HG02852 (cell line): ENCODE data around the gene CCSAP.
"Not testable (repeated sequence)": the region's sequence is repeated elsewhere in the genome, so short reads cannot be mapped to it uniquely, and the experiment has no call there.

Source experiments
- ATAC-seq: cut with Tn5 transposase; IDR thresholded peaks from one replicate; pipeline ENCODE4 v1.9.1; 2021; ENCODE audit warnings: mild to moderate bottlenecking, moderate library complexity; ENCODE audit not compliant: unreplicated experiment

Gene CCSAP

DNA sequence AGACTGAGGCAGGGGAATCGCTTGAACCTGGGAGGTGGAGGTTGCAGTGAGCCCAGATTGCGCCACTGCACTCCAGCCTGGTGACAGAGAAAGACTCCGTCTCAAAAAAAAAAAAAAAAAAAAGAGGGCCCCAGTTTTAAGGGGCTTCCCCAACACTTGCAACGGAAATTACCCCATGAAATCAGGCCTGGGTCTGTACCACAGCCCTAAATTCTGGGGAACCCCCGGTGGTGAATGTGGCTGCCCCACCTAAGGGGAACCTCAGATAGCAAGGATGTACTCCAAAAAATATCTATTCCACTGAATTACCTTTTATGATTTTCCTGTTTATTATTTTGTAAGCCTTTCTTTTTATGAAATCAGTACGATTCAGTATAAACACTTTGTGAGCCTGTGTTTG is 15.1 kb downstream of the CCSAP start:
- ATAC-seq = not testable (repeated sequence)

DNA sequence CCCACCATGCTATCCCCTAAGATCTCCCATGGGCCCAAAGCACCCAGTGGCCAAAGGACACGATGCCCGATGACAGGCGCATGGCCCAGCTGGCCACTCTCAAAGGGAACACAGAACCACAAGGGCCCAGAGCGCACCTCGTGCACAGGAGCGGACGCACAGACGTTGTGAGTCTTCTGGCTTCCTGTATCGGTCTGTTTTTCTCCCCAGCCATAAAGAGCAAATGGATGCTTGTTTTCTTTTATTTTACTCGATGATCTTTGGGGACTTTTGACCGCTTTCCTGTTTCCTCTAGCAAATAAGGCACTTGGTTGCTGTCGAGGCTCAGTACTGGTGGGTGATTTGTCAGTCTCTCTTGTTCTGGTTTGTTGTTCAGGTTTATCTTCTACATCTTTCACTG is 16.2 kb downstream of the CCSAP start:
- no peak for ATAC-seq

DNA sequence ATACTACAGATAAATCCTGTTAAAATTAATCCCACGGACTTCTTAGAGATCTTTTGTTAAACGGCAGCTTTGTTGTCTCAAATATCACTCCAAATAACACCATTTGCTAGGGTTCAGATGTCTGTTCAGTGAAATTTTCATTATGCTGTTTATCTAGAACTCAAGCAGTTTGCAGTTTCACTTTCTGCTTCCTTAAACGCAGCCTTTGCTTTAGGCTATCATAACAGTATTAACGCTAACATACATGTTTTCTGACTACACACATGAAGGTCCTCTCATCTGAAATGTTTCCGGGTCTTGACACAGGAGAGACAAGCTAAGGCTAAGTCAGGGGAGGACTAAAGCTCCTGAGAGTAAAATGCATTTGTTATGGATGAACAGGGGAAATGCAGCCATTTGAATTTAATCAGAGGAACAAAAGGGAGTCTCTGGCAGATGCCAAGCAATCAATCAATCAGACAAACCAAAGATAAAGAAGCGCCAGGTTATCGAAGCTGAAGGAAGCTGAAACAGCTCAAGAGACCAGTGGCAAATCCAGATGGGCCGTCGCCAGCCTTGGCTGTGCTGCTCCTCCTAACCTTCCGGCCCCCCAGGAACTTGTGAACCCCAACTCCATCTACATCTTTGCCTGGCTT is 16.9 kb downstream of the CCSAP start:
- peak; percentile 43 for ATAC-seq

DNA sequence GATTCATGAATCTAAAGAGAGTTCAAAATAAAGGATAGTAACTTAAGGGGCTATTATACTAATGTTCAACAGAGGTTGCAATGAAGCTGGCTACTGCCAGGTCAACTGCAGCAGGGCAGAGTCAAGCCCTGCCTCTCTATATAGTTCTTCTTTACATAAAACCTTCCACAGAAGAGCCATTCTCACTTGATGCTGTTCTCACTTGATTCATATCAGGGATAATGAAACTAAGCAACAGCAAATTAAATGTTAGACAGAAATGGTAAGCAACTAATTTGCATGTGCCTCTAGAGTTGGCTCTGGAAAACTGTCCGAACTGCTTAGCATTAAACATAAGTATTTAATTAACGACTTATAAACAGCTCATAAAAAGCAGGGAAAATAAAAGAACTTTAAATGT is 17.4 kb downstream of the CCSAP start:
- ATAC-seq = no peak

DNA sequence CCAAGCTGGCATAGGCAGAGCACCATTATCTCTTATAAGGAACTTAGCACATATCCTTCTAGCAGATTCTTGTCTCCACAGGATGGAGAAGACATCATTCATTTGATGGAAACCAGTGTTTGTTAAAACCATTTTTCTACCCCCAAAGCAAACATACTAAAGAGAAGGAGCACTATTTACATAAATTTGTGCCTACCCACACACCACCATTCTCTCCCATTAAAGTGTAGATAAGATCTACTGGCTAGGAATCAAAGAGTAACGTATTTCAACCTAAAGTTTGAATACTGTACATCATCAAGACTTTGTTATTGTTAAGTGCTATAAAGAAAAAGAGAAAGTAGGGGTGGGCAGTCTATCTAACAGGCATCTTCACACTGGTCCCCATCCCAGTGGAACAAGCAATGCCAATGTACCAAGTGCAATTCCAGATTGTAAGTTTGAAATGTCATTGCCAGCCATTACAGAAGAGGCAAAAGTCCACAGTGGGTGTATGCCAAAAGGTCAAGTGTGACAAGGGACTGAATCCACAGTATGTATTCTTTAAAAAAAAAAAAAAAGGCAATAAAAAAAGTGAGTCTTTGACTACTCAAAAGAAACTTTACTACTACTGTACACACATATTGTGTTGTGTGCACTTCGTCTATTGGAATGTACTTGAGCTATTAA is 18.8 kb downstream of the CCSAP start:
- ATAC-seq = no peak

DNA sequence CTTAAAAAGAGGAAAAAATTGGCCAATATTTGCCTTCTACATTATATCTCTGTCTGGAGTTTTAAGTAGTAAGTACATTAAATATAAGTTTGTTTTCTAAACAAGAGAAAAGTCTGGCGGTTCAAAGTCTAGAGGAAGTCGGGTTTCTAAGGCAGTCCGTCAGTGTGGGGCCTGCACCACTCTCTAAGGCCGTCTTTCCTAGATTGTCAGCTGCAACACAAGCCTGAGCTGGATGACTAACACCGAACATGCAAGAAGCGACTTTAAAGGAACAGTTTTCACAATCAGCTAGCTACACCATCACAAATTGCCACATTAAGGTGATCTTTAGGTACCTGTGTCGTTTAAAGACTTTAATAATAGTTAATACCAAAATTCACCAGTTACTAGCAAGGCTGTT is 19.6 kb downstream of the CCSAP start:
- ATAC-seq = no peak

DNA sequence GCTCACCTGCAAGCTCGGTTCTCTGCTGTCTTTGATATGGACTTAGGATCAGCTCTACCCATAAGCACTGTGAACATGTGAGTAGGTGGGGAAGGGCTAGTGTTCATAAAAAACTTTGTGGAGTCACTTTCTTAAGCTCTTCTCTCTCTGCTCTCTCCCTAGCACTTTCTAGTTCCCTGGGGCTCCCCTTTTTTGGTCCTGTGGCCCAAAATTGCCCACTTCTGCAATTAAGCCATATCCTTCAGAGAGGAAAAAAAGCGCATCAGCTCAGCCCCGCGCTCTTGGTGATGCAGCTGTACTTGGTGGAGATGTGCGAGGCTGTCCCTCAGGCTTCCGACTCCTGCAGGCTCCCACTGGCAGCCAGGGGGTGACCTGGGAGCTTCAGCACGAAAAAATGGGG is 23.4 kb downstream of the CCSAP start:
- ATAC-seq = no peak

DNA sequence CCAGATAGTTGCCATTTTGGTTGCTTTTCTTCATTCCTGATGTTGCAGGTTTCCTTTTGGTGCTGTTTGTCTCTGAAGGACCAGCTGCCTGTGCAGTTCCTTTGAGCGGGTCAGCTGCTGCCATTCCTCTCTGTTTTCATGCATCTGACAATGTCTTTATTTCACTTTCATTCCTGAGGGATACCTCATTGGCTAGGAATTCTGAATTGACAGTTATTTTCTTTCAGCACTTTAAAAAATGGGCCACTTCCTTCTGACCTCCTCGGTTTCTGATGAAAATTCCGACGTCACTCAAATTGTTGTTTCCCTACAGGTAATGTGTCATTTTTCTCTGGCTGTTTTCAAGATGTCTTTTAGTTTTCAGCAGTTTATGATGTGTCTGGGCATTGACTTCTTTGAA is 24.8 kb downstream of the CCSAP start:
- ATAC-seq = no peak

DNA sequence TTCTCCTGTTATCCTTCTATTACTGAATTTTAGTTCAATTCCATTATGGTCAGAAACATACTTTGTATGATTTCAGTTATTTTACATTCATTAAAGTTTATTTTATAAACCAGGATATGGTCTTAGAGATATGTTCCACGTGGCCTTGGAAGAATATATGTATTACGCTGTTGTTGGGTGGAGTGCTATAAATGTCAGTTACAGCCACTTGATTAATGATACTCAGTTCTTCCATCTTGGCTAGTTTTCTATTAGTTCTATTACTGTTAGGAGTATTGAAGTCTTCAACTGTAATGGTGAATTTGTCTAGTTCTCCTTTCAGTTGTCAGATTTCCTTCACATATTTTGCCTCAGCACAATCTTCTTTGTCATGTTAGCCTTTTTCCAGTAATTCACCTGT is 26.7 kb downstream of the CCSAP start:
- ATAC-seq = no peak

DNA sequence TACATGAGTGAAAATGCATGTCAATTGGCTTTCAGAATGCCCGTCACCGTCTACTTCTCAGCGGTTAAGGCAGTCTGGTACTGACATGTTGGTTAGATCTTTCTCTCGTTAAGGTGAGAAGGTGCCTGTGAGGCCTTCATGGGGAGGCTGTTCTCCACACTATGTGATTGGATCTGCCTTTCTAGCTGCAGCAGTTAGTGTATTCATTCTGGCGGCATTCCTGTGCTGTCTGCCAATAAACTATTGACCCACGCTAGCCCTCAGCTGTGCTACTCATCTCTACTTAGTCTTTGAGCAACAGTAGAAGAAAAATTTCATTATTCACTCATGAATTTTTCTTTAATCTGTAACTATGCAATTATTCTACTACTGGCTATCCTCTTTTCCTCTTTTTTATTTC is 32.0 kb downstream of the CCSAP start:
- no peak for ATAC-seq

DNA sequence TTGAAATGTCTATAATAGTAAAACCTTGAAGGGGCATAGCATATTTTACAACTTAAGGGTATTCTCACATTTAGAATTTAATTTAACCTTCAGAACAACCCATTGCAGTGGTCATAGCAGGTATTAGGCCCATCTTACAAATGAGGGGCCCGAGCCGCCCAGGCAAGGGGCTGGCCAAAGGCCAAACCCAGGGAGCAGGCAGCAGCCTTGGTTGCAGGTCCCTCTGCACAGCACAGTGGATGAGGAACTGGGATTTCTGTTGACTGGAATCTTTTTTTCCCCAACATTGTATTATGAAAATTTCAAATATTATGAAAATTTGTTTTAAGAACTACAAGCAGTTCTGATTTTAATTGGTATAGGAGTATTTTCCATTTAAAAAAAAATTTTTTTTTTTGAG is 33.2 kb downstream of the CCSAP start:
- ATAC-seq = no peak

DNA sequence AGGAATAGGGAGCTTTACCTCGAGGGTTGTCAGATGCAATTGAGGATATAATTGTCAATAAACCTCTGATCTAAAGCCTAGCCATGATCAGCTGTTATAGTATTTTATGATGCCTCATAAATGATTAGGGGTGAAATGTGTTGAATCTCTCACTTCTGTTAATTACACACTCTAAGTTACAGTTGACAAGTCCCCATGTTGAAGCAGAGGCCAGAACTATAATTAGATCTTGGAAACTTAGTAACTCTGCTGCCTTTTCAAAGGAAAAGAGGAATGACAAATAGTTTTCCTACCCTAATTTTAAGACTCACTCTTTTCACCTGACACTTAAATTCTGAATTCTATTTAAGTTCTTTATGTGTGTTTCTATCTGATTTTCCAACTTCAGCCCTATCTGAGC is 33.8 kb downstream of the CCSAP start:
- ATAC-seq = no peak

DNA sequence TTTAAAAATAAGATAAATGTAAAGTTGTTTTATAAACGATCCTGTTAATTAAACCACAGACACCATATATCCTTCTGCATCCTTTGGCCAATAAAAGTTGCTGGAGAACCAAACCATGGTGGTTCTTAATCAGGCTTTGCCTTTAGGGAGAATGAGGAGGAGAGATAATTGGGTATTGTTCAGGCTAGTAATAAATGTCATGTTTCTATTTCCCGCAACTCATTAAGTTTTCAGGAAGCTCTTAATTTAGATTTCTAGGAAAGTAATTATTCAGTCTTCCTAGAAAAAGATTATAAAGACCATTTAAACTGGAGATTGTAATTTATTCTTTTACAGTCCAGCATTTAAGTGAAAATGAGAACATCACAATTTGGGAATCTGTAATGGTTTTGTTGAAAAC is 37.5 kb downstream of the CCSAP start:
- no peak for ATAC-seq

DNA sequence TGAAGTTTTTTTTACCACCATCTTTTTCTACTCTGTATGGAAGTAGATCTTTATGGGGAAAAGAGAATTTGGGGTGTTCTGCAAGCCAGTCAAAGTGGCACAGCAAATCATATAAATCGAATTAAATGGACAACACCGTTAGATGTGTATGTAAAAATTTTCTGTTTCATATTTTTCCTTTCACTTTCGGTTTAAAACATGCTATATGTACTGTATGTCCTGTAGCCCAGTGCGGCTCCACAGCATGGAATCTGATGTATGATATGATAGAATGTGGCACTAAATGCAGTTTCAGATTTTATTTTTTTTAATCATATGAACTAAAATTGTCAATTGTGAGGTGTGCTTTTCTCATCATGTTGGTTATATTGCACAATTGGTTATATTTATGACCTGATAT is 39.0 kb downstream of the CCSAP start:
- ATAC-seq = no peak

DNA sequence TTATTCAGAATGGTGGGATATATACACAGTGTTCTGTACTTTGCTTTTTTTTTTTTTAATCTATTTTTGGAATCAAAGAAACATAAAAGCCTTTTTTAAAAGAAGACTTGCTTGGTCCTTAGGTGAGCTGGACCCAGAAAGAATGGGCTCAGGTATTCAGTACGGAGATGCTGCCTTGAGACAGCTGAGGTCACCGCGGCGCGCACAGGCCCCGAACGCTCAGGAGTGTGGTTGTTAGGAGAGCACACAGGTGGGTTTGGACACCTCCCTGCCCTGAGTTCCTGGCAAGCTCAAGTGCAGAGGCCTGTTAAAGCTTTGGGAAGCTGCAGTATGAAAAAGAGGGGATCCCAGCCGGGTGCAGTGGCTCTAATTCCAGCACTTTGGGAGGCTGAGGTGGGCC is 40.1 kb downstream of the CCSAP start:
- no peak for ATAC-seq

DNA sequence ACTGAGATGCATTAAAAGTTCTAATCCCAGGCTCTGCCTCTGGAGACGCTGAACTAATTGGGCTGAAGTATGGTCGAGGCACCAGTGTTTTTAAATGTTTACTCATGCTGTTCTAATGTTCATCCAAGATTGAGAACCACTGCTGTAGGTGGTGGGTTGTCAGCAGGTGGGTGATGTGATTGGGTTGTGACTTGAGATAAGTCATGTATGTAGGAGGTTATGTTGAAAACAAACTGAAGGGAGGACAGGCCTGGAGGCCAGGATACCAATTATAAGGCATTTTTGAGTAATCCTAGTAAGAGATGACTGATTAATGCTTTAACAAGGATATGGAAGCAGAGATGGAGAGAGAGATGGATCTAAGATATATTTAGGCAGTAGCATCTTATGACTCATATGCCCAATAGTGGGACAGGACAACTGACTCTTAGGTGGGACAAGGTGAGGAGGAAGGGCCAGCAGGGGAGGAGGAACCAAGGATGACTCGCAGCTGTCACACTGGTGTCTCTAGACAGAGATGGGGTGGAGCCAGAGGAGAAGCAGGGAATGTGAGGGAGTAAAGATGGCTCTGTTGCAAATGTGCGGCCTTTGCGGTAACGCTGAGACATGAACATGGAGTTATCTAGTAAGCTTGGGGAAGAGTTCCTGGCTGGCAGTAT is 42.6 kb downstream of the CCSAP start:
- no peak for ATAC-seq

DNA sequence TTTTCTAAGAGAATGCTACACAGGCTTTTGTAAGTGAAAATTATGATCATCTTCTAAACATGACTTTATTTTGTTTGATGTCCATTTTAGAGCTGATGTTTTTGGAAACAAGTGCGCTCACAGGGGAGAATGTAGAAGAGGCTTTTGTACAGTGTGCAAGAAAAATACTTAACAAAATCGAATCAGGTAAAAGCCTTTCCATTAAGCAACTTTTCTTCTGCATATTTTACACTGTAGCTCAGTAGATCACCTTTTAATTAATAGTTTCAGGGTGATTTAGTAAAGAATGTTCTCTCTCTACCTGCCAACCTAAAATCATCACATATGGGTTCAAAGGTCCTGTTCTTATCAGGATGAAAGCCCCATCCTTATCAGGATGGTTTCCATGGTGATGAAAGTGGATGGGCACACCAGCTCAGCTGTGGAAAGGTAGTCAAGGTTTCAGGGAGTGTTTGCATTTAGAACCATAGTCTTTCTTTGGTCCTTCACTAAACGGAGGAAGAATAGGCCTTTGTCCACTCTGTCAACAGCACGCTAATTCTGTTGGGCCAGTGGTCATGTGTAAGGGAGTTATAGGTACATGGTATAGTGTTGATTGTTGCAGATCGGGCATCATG is 43.9 kb downstream of the CCSAP start:
- no peak for ATAC-seq

DNA sequence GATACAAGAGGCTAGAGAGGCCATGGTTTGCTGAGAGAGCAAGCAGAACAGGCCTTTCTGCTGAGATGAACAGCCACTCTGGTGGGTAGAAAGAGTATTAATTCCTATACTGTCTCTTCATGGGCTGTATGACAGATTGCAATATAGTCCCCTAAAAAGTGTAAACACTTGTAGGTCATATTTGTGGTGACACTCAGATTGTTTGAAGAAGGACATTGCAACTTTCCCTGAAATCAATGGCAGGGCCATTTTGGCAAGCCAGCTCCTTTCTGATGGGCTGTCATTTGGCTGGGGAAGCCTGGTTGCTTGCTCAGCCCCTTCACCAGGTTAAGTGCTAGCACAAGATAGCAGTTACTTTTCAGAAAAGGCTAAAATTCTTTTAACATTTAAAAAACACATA is 44.4 kb downstream of the CCSAP start:
- ATAC-seq = no peak

DNA sequence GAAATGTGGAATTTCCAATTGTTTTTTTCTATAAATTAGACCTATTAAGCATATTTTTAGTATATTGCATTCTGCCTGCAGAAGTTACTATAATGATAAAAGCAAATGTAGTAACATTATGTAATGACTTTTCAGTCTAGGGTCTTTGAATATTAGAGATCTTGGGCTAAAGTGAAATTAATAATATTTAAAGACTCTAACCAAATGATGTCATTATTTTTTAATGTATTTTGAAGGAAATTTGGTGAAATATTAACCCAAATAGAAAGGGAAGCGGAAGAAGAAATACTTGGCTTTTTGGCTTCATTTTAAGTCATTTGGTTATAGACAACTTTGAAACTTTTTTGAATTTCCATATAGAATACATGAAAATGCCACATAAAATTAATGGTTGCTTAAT is 45.1 kb downstream of the CCSAP start:
- no peak for ATAC-seq

DNA sequence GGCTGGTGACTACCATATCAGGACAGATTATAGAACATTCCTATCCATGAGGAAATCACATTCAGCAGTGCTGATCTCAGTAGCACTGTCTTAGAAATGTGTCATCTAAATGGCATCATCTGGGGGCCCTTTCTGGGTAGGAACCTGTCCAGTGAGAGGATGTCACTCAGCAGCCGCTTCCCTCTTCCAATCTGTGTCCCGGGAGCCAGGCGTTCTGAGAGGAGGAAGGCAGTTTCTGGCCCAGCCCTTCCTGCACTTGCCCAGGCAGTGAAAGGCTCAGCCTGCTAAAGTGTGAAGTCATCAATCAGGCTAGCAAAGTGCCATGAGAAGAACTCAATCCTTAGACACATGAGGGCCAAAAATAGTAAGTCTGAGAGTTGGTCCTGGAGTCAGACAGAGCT is 46.3 kb downstream of the CCSAP start:
- ATAC-seq = no peak

DNA sequence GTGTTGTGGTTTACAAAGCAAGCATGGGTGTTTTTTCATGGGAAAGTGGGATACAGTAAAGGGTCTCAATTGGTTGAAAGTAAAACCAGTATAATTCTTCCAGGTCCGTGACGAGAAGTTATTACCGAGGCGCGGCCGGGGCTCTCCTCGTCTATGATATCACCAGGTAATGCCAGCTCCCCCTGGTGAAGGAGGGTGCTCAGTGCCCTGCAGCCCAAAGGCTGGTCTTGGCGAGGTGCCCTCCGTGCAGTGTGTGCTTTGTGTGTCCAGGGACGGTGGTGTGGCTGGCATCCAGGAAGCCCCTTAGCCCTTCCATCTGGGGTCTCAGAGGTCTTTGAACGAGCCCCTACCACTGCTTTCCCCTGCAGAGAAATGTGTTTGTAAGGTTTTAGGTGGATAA is 47.1 kb downstream of the CCSAP start:
- no peak for ATAC-seq

DNA sequence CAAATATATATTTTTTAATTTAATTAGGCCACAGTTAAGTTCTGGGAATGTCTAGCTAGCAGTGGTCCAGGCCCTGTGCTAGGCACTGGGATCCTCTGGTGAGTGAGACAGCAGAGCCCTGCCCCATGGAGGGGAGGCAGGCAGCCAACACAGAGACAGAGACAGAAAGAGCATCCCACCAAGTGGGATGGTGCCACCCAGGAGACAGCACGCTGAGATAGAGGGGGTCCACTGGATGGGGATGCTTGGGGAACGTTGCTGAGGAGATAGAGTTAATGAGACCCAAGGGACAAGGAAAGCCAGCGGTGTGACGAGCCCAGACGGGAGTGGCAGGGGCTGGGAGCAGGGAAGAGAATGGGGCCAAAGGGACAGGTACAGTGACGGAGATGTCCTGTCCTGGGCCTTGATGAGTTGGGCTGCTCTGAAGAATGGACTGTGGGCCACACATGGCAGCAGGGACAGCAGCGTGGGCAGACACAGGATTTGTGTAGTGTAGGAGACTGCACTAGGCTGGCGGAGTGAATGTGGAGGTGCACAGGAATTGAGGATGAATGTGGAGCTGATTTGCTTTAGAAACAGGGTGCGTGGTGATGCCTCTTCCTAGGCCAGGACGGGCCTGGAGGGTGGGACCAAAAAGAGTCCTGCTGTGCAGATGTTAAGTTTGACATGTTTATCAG is 49.2 kb downstream of the CCSAP start:
- ATAC-seq = no peak
